ENCODE results near the gene MAN1B1. TPM values are rescaled to one million over a fixed set of nuclear protein-coding genes. Genes with fewer than 3 reads are reported as not detected.

MAN1B1 gene
- total and polyA plus RNA-seq, 2 of the 4 experiments (the other 2 are of a cell fraction), result 28.7 to 55.1 TPM

DNA sequence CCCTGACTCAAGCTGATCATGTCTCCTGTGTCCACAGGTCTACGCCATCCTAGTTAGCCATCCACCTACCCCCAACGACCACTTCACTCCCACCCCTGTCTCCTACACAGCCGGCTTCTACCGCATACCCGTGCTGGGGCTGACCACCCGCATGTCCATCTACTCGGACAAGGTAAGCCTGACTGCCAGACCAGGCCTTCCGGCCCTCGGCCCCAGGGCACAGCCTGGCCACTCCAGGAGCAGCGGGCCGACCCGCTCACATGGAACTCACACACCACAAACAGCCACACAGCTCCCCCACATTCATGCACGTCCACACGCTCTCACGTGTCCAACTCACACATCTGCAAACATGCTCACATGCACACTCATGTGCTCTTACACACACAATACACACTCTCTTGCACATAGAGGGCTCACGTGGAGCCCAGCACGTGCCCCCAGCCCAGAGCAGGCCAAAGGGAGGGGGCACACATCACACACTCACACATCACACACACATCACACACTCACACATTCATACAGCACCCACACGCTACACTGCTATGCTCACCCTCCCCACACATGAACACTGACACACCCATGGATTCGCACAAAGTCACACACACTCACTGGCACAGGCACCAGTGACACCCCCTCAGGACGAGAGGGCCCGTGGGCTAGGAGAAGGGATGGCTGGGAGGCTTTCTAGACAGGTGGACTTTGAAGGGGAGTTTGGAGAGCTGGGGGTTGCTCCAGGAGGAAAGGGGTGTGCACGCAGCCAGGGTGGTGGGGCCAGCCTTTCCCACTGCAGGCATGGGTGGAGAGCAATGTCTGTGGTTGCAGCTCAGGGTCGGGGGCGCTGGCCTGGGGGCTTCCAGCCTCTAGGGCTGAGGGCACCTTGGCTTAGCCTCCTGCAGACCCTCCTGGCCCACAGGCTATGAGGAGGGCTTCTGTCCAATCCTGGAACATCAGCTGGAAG lies 55.5 kb downstream of the MAN1B1 start:
- H3K4me3 ChIP-seq (ENCODE audit: insufficient read depth, low read depth, low read length), result no peak overlapping the region
- BruUV-seq (replicated peaks), result no TSS peak
- intact Hi-C loops (cut with micrococcal nuclease) (no loop called here), in situ Hi-C loops (cut with MboI; ENCODE audit: low sequenced_read_pairs) (no loop called here), dilution Hi-C loops (cut with HindIII; ENCODE audit: low sequenced_read_pairs, unreplicated experiment) (no loop called here)
- no peak overlapping the region for H3K9ac ChIP-seq (ENCODE audit: low read depth, low read length)
- no peak for ATAC-seq (ENCODE audit: low read depth)
- no peak overlapping the region for H2BK120ac ChIP-seq (ENCODE audit: low read depth, low read length)
- POLR2A ChIA-PET (ENCODE audit: unreplicated experiment), result no interaction called here
- H3K4ac ChIP-seq (ENCODE audit: low read depth, low read length), result no peak overlapping the region
- H4K8ac ChIP-seq (ENCODE audit: low read depth in 2 of 2, low read length in 2 of 2), result no peak overlapping the region
- no peak overlapping the region for H4K91ac ChIP-seq (ENCODE audit: insufficient read depth, low read depth, low read length)
- 63% methylated on average over 17 of the region's 24 CpGs; no CpG with 5 or more reads in 1 of the 2 experiments for WGBS, 2 experiments (ENCODE audit: extremely low coverage in 2 of 2, insufficient read length in 1 of 2)
- CTCF ChIA-PET, result no interaction called here
- H4K5ac ChIP-seq (ENCODE audit: low read depth, low read length), result no peak overlapping the region
- H2AK5ac ChIP-seq (ENCODE audit: low read depth, low read length), result no peak overlapping the region
- no peak overlapping the region for H2AFZ ChIP-seq (replicated peaks; ENCODE audit: low read length, poor library complexity)
- H3K18ac ChIP-seq (ENCODE audit: low read depth, low read length), result no peak overlapping the region
- H4K20me1 ChIP-seq (ENCODE audit: insufficient read depth, low read length), result no peaks in the 10 kb centered on the region; the same call in 1 of the 2 replicates
- H3K27me3 ChIP-seq (ENCODE audit: control insufficient read depth, insufficient read depth, low read length), result peaks cover 56% of the 10 kb centered on the region
- H3K14ac ChIP-seq (replicated peaks; ENCODE audit: low read depth, low read length), result no peak overlapping the region
- H3K9me1 ChIP-seq (ENCODE audit: insufficient read depth, low read length), result peaks cover 6% of the 10 kb centered on the region; the same call in 1 of the 2 replicates
- no peaks in the 10 kb centered on the region; the same call in 1 of the 2 replicates for H3K4me1 ChIP-seq (ENCODE audit: control insufficient read depth, insufficient read depth, low read length)
- no peak overlapping the region for H3K56ac ChIP-seq (ENCODE audit: extremely low read depth, insufficient read depth, low read length)
- no peak overlapping the region for H2BK15ac ChIP-seq (ENCODE audit: low read depth, low read length)
- no peak for DNase-seq
- no peaks in the 10 kb centered on the region for H3K36me3 ChIP-seq (ENCODE audit: control insufficient read depth, insufficient read depth, low read length)
- H3K4me2 ChIP-seq (ENCODE audit: low read depth, low read length), result no peak overlapping the region
- no peak overlapping the region for H2AK9ac ChIP-seq (replicated peaks; ENCODE audit: low read depth, low read length, poor library complexity)
- H3K27ac ChIP-seq (ENCODE audit: insufficient read depth, low read length), result no peak overlapping the region
- no peaks in the 10 kb centered on the region for H3K79me1 ChIP-seq (ENCODE audit: low read depth in 1 of 2, low read length in 2 of 2)
- H2BK5ac ChIP-seq (ENCODE audit: low read depth, low read length, poor library complexity, severe bottlenecking), result no peak overlapping the region
- no peaks in the 10 kb centered on the region for H3K9me3 ChIP-seq (ENCODE audit: control insufficient read depth, insufficient read depth, low read length)
- H2BK20ac ChIP-seq (ENCODE audit: low read depth, low read length), result no peak overlapping the region
- H3K23ac ChIP-seq (ENCODE audit: low read depth, low read length), result no peak overlapping the region
- no peak for TF ChIP-seq ELK1 (IDR thresholded peaks at IDR 0.05; ENCODE audit: borderline replicate concordance, low read depth, low read length)
- TF ChIP-seq FOS (IDR thresholded peaks at IDR 0.05; ENCODE audit: low read depth, low read length), result no peak
- no peak for TF ChIP-seq SMC3 (IDR thresholded peaks at IDR 0.05; ENCODE audit: low read depth, low read length)
- TF ChIP-seq MAFK (IDR thresholded peaks at IDR 0.05; ENCODE audit: low read depth, low read length), result no peak
- no peak for TF ChIP-seq MAZ (IDR thresholded peaks at IDR 0.05; ENCODE audit: borderline replicate concordance, low read depth, low read length)
- no peak for TF ChIP-seq CEBPB (IDR thresholded peaks at IDR 0.05; ENCODE audit: low read depth, low read length)
- TF ChIP-seq POLR2A (IDR thresholded peaks at IDR 0.05; ENCODE audit: low read depth, low read length), result no peak
- TF ChIP-seq CHD1 (IDR thresholded peaks at IDR 0.05; ENCODE audit: low read depth, low read length), result no peak
- no peak for TF ChIP-seq BHLHE40 (IDR thresholded peaks at IDR 0.05; ENCODE audit: low read depth, low read length)
- TF ChIP-seq RCOR1 (IDR thresholded peaks at IDR 0.05; ENCODE audit: insufficient replicate concordance, low read length), result no peak
- no peak for TF ChIP-seq CTCF (conservative IDR thresholded peaks at IDR 0.05; ENCODE audit: low read depth, low read length)
- TF ChIP-seq, protein P1, sequence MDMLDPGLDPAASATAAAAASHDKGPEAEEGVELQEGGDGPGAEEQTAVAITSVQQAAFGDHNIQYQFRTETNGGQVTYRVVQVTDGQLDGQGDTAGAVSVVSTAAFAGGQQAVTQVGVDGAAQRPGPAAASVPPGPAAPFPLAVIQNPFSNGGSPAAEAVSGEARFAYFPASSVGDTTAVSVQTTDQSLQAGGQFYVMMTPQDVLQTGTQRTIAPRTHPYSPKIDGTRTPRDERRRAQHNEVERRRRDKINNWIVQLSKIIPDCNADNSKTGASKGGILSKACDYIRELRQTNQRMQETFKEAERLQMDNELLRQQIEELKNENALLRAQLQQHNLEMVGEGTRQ (IDR thresholded peaks at IDR 0.05; ENCODE audit: low read depth, low read length), result no peak
- TF ChIP-seq NFE2L2 (IDR thresholded peaks at IDR 0.05; ENCODE audit: low read depth, low read length), result no peak
- TF ChIP-seq RAD21 (IDR thresholded peaks at IDR 0.05; ENCODE audit: low read length), result no peak
